CD4-positive, alpha-beta T cell (primary cell): ENCODE measurements around the gene LAIR1. TPM values are rescaled to one million over a fixed set of nuclear protein-coding genes. Genes with fewer than 3 reads are reported as not detected.

Experiments used
- ATAC-seq: fragments of 200-7000 bp; cut with Tn5 transposase; one replicate; pipeline ENCODE4 v1.10.0; 2022; ENCODE audit warnings: mild to moderate bottlenecking; ENCODE audit not compliant: poor library complexity
- CTCF ChIA-PET: fragments of 350-600 bp; sonication (Branson Sonifier 250); formaldehyde crosslinking; loops from one replicate; lab custom pipeline; 2021; ENCODE audit warnings: antibody characterized with exemption, inconsistent platforms; lab: Charles Lee
- POLR2A ChIA-PET: fragments of 350-600 bp; sonication (Branson Sonifier 250); formaldehyde crosslinking; loops from one replicate; lab custom pipeline; 2021; ENCODE audit warnings: antibody characterized with exemption, inconsistent platforms; lab: Charles Lee
- DNase-seq, 14 experiments: peaks; one replicate each; pipeline ENCODE4 v3.0.0-alpha.2; 2013 to 2020; ENCODE audit warnings: mixed read lengths in 2 of 14
- H3K27ac ChIP-seq, 2 donors: one replicate each; pipeline versions ENCODE4 v1.5.1 to v1.7.0; 2013; ENCODE audit warnings: low read length in 2 of 2, low read depth in 1 of 2, mild to moderate bottlenecking in 1 of 2
- H3K27me3 ChIP-seq, 2 experiments: 1 replicate in 1 of 2; 2 replicates in 1 of 2; pipeline versions ENCODE4 v1.6.1 to v1.7.0; 2013; ENCODE audit warnings: low read length in 2 of 2, control low read depth in 1 of 2, mild to moderate bottlenecking in 1 of 2, moderate library complexity in 1 of 2; ENCODE audit not compliant: insufficient read depth in 2 of 2, control insufficient read depth in 1 of 2
- H3K36me3 ChIP-seq: one replicate; pipeline ENCODE4 v1.6.1; 2013; ENCODE audit warnings: low read length, control low read depth; ENCODE audit not compliant: insufficient read depth
- H3K4me1 ChIP-seq: one replicate; pipeline ENCODE4 v1.6.1; 2013; ENCODE audit warnings: low read length, control low read depth; ENCODE audit not compliant: insufficient read depth
- H3K4me3 ChIP-seq: one replicate; pipeline ENCODE4 v1.5.1; 2013; ENCODE audit warnings: mild to moderate bottlenecking, low read length, moderate library complexity
- H3K9me3 ChIP-seq, 2 experiments: 1 replicate in 1 of 2; 2 replicates in 1 of 2; pipeline versions ENCODE4 v1.6.1 to v1.7.0; 2013; ENCODE audit warnings: low read length in 2 of 2, mild to moderate bottlenecking in 2 of 2, control low read depth in 1 of 2, moderate library complexity in 1 of 2; ENCODE audit not compliant: control insufficient read depth in 1 of 2, insufficient read depth in 1 of 2
- H3K27ac Mint-ChIP-seq: one replicate; pipeline ENCODE4 v1.8.0; 2020; ENCODE audit warnings: mixed read lengths
- H3K27me3 Mint-ChIP-seq: one replicate; pipeline ENCODE4 v1.8.0; 2021; ENCODE audit warnings: mixed read lengths
- H3K36me3 Mint-ChIP-seq: one replicate; pipeline ENCODE4 v1.8.0; 2021; ENCODE audit warnings: low read depth, mixed read lengths
- H3K4me1 Mint-ChIP-seq: one replicate; pipeline ENCODE4 v1.8.0; 2021; ENCODE audit warnings: low read depth, mixed read lengths
- H3K4me3 Mint-ChIP-seq: one replicate; pipeline ENCODE4 v1.8.0; 2020; ENCODE audit warnings: mild to moderate bottlenecking, mixed read lengths
- H3K9me3 Mint-ChIP-seq: one replicate; pipeline ENCODE4 v1.8.0; 2020; ENCODE audit warnings: mixed read lengths
- CTCF ChIP-seq: fragments of 200-600 bp; IDR thresholded peaks from one replicate; pipeline ENCODE4 v1.8.0; 2022; ENCODE audit warnings: antibody characterized with exemption, mild to moderate bottlenecking
- intact Hi-C, 2 experiments: fragments of 100-400 bp; cut with DNase I in 1 of 2; cut with micrococcal nuclease in 1 of 2; formaldehyde crosslinking; loops; one replicate each; pipeline versions ENCODE4 v1.15.1 to v1.9.0; 2023 to 2025; cut with DNase I, micrococcal nuclease
- total RNA-seq, 174 experiments: library from RNA in 2 of 174; stranded (reverse) in 2 of 174; gene quantifications; one replicate each; pipeline ENCODE4 v1.2.3 and lab custom pipeline; 2021 to 2026

The LAIR1 gene
- total RNA-seq, 2 experiments from 2014 or later, result 12.3 to 14.4 TPM

GRCh38 chr19:54343868-54344267 lies 20.9 kb downstream of the LAIR1 start:
- intact Hi-C loops, result no loop called here
- H3K27me3 Mint-ChIP-seq, result peaks cover 16% of the 10 kb centered on the region
- H3K27me3 ChIP-seq, result peaks cover 0 to 3% of the 10 kb centered on the region in 2 experiments
- H3K4me1 Mint-ChIP-seq, result no peaks in the 10 kb centered on the region
- DNase-seq, result no peak
- H3K4me3 ChIP-seq, result no peak overlapping the region
- H3K27ac ChIP-seq, result no peak overlapping the region
- POLR2A ChIA-PET, result no interaction called here
- H3K4me1 ChIP-seq, result no peaks in the 10 kb centered on the region
- no peaks in the 10 kb centered on the region for H3K36me3 ChIP-seq
- no peaks in the 10 kb centered on the region for H3K9me3 ChIP-seq
- TF ChIP-seq CTCF, result no peak
- H3K9me3 Mint-ChIP-seq, result no peaks in the 10 kb centered on the region
- H3K27ac Mint-ChIP-seq, result no peak overlapping the region
- CTCF ChIA-PET, result no interaction called here
- H3K4me3 Mint-ChIP-seq, result no peak overlapping the region
- no peaks in the 10 kb centered on the region for H3K36me3 Mint-ChIP-seq
- ATAC-seq, result no peak

GRCh38 chr19:54341295-54341694 lies 23.4 kb downstream of the LAIR1 start:
- H3K4me3 Mint-ChIP-seq, result no peak overlapping the region
- peaks cover 5% of the 10 kb centered on the region for H3K27me3 Mint-ChIP-seq
- no peaks in the 10 kb centered on the region for H3K4me1 Mint-ChIP-seq
- H3K4me3 ChIP-seq, result no peak overlapping the region
- no peaks in the 10 kb centered on the region for H3K36me3 ChIP-seq
- POLR2A ChIA-PET, result no interaction called here
- no peak for DNase-seq
- no peak for ATAC-seq
- no peaks in the 10 kb centered on the region for H3K27me3 ChIP-seq
- no peak overlapping the region for H3K27ac Mint-ChIP-seq
- no peaks in the 10 kb centered on the region for H3K9me3 ChIP-seq
- CTCF ChIA-PET, result no interaction called here
- H3K27ac ChIP-seq, result no peak overlapping the region
- intact Hi-C loops, result no loop called here
- no peaks in the 10 kb centered on the region for H3K4me1 ChIP-seq
- TF ChIP-seq CTCF, result no peak
- no peaks in the 10 kb centered on the region for H3K9me3 Mint-ChIP-seq
- H3K36me3 Mint-ChIP-seq, result no peaks in the 10 kb centered on the region

DNA sequence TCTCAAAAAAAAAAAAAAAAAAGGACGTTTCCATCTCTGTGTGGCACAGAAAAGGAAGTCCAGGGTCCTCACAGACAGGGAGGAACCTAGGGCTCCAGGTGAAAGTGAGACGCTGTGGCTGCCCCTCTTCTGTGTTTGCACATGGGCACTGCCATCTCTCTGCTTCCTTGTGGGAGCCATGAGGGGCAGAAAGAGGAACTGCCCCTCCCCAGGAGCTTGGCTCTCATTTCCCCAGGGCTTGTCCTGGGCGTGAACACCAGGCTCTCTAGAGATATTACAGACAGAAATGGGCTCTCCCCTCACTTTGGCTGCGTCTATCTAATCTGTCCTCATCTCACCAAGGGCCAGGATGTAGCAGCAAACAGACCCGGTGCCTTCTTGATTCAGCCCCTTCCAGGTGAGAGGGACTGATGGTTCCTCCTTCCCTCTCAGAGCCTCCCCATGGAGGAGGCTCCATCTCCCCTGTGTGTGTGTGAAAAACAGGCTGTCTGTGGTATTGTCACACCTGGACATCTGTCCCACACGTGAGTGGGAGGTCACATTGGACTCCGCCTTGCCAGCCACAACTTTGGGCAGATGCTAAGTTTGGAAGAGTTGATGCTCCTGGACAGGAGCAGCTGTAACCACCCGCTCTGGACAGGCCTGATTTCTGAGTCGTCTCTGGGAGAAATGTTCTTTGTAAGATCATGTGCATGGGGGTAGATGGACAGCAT lies 24.9 kb downstream of the LAIR1 start:
- Mint-ChIP-seq H3K4me3 (no peak overlapping the region), H3K27ac (no peak overlapping the region), H3K27me3 (peaks cover 5% of the 10 kb centered on the region), H3K4me1 (no peaks in the 10 kb centered on the region), H3K9me3 (no peaks in the 10 kb centered on the region), H3K36me3 (no peaks in the 10 kb centered on the region)
- ChIA-PET POLR2A (no interaction called here), CTCF (no interaction called here)
- ATAC-seq (no peak), DNase-seq (peak in 3 of 14 experiments; percentile 15 to 38 (median 35))
- no peaks in the 10 kb centered on the region for H3K4me1 ChIP-seq
- TF ChIP-seq CTCF, result no peak
- H3K4me3 ChIP-seq, result no peak overlapping the region
- no peaks in the 10 kb centered on the region for H3K36me3 ChIP-seq
- H3K27me3 ChIP-seq, result no peaks in the 10 kb centered on the region
- no peak overlapping the region for H3K27ac ChIP-seq
- intact Hi-C loops, result no loop called here
- no peaks in the 10 kb centered on the region for H3K9me3 ChIP-seq
